HFFc6 (cell line): ENCODE measurements around the gene USH1C. TPM values are rescaled to one million over a fixed set of nuclear protein-coding genes. Genes with fewer than 3 reads are reported as not detected.

ENCODE experiments used
- DNase-seq: peaks from one replicate; pipeline ENCODE4 v3.0.0-alpha.2; 2018
- H3K27ac Mint-ChIP-seq: 2 replicates; pipeline ENCODE4 v1.8.0; 2020; ENCODE audit warnings: mild to moderate bottlenecking, mixed read lengths
- H3K27me3 Mint-ChIP-seq: 2 replicates; pipeline ENCODE4 v1.8.0; 2021; ENCODE audit warnings: mild to moderate bottlenecking, moderate library complexity, mixed read lengths; ENCODE audit not compliant: insufficient read depth
- H3K36me3 Mint-ChIP-seq: 2 replicates; pipeline ENCODE4 v1.8.0; 2021; ENCODE audit warnings: low read depth, mixed read lengths
- H3K4me1 Mint-ChIP-seq: 2 replicates; pipeline ENCODE4 v1.8.0; 2020; ENCODE audit warnings: low read depth, mixed read lengths
- H3K4me3 Mint-ChIP-seq: 2 replicates; pipeline ENCODE4 v1.8.0; 2020; ENCODE audit warnings: mild to moderate bottlenecking, moderate library complexity, mixed read lengths
- H3K9me3 Mint-ChIP-seq: 2 replicates; pipeline ENCODE4 v1.8.0; 2020; ENCODE audit warnings: mild to moderate bottlenecking, mixed read lengths
- CTCF ChIP-seq: fragments of 200-600 bp; sonication (generic); IDR thresholded peaks from 2 replicates; pipeline ENCODE4 v1.5.0; 2021; ENCODE audit warnings: antibody characterized with exemption, mild to moderate bottlenecking
- total RNA-seq, 6 experiments: library from RNA; stranded (reverse); fragmentation: NEBNext Ultra II Directional; extraction: Animal tissue kit (Norgen Biotek cat#: 25700); gene quantifications; 2 replicates in 1 of 6; 3 replicates in 5 of 6; pipeline ENCODE4 v1.2.3, GENCODE V29; 2021

The USH1C gene
- total RNA-seq, 6 experiments from 2014 or later, result not detected

DNA sequence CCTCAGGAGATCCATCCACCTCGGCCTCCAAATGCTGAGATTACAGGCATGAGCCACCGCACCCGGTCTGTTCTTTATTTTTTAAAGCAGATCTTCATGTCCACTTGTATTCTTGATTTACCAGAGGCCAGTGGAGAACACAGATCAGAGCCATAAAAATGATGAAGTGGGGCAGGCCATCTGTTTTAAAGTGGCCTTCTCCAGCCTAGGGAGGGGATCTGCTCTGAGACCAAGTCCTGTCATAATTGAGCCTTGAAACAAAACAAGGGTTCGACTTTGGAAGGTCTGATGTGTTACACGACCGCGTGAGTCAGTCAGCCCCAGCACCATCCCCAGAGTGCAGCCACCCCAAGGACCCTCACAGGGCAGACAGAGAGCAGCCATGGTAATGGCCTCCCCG is 95.1 kb downstream of the USH1C start:
- Mint-ChIP-seq H3K36me3 (no peaks in the 10 kb centered on the region), H3K4me3 (no peak overlapping the region), H3K4me1 (no peaks in the 10 kb centered on the region), H3K27me3 (peaks cover 32% of the 10 kb centered on the region), H3K9me3 (no peaks in the 10 kb centered on the region), H3K27ac (no peak overlapping the region)
- no peak for DNase-seq
- TF ChIP-seq CTCF, result no peak

DNA sequence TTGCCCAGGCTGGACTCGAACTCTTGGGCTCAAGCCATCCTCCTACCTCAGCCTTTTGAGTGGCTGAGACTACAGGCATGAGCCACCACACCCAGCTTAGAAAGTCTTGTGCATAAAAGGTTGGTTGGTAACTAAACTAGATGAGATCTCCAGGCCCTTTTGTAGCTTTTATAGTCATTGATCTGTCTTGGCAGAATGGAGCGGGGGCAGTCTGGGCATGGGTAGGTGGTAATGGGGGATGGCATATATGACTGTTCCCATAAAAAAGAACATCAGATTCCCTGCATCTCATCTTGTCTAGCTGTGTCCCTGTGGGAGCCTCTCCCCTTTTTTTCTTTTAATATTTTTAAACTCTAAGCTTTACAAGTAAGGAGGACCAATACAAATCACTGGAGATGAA is 97.7 kb downstream of the USH1C start:
- no peak for DNase-seq
- peaks cover 23% of the 10 kb centered on the region for H3K27me3 Mint-ChIP-seq
- H3K9me3 Mint-ChIP-seq, result no peaks in the 10 kb centered on the region

DNA sequence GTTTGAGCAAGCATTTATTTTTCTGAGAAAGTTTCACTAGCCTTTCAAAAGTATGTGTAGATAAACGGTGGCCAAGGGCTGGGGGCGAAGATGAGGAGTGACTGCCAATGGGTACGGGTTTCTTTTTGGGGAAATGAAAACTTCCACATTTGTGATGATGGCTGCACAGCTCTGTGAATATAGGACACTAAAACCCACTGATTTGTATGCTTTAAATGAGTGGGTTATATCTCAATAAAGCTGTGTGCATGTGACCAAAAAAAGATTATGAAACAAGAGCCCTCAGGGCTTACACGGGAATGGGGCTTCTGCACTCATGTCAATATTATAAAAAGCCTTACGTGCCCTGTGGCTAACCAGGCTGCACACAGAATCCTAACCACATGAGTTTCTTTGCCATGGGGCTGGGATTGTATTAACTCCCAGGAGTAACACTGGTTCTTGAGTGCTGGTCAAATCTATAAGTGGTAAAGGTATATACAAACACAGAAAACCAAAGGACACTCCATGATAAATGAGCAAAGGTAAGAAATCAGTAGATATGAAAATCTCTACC is 98.9 kb downstream of the USH1C start:
- TF ChIP-seq CTCF, result no peak
- H3K4me1 Mint-ChIP-seq, result no peaks in the 10 kb centered on the region
- no peak for DNase-seq
- H3K27me3 Mint-ChIP-seq, result peaks cover 25% of the 10 kb centered on the region
- no peaks in the 10 kb centered on the region for H3K9me3 Mint-ChIP-seq
- no peaks in the 10 kb centered on the region for H3K36me3 Mint-ChIP-seq
- H3K4me3 Mint-ChIP-seq, result no peak overlapping the region
- H3K27ac Mint-ChIP-seq, result no peak overlapping the region

More for the DNA sequence above, 97.7 kb downstream of the USH1C start:
- H3K36me3 Mint-ChIP-seq, result no peaks in the 10 kb centered on the region
- no peak for TF ChIP-seq CTCF
- H3K4me3 Mint-ChIP-seq, result no peak overlapping the region
- H3K27ac Mint-ChIP-seq, result no peak overlapping the region
- no peaks in the 10 kb centered on the region for H3K4me1 Mint-ChIP-seq

GRCh38 chr11:17443926-17444690 is 100.1 kb downstream of the USH1C start:
- Mint-ChIP-seq H3K27ac (no peak overlapping the region), H3K27me3 (peaks cover 31% of the 10 kb centered on the region), H3K4me1 (peaks cover 7% of the 10 kb centered on the region; the same call in 1 of the 2 replicates), H3K9me3 (no peaks in the 10 kb centered on the region), H3K36me3 (no peaks in the 10 kb centered on the region), H3K4me3 (no peak overlapping the region)
- no peak for DNase-seq
- TF ChIP-seq CTCF, result no peak

Other genes with a start within 250 kb of the USH1C start
- gene NCR3LG1, start 192.6 kb downstream of the USH1C start, total RNA-seq, result 1 to 10 TPM; 2.2 to 3.4 (median 2.5) TPM
- gene KCNJ11, start 155.8 kb downstream of the USH1C start, total RNA-seq, result not detected
- not detected for gene ABCC8, start 67.6 kb downstream of the USH1C start, total RNA-seq
- not detected for gene OTOG, start 2.8 kb upstream of the USH1C start, total RNA-seq
- gene MYOD1, start 175.2 kb upstream of the USH1C start, total RNA-seq, result not detected
- not detected for gene KCNC1, start 190.4 kb upstream of the USH1C start, total RNA-seq